ENCODE results near the gene MRTFA. TPM values are rescaled to one million over a fixed set of nuclear protein-coding genes. Genes with fewer than 3 reads are reported as not detected.

Gene MRTFA
- total and polyA plus RNA-seq, 9 of the 15 experiments (the other 6 are each of a cell fraction or from before 2014, with no cell fraction given): 0.84 to 21.1 (median 3.7) TPM

GRCh38 chr22:40636380-40637182 lies at the start of gene MRTFA (continued):
- TF ChIP-seq ATF3 (IDR thresholded peaks at IDR 0.05): peak; percentile 96
- TF ChIP-seq ATF3 (CRISPR knock-in tag; conservative IDR thresholded peaks at IDR 0.05): no peak
- TF ChIP-seq CTBP1 (IDR thresholded peaks at IDR 0.05; ENCODE audit: borderline replicate concordance): peak; percentile 33; the same call in 1 of the 2 replicates
- peak; percentile 56; the same call in 1 of the 2 replicates for TF ChIP-seq ZBTB7A (IDR thresholded peaks at IDR 0.05; ENCODE audit: borderline replicate concordance, control insufficient read depth, low read depth, low read length)
- no peak for TF ChIP-seq E2F4 (CRISPR knock-in tag; IDR thresholded peaks at IDR 0.05; ENCODE audit: low read depth)
- TF ChIP-seq ZBED1 (IDR thresholded peaks at IDR 0.05): no peak
- TF ChIP-seq TEAD4 (IDR thresholded peaks at IDR 0.05; ENCODE audit: low read length): no peak
- no peak for TF ChIP-seq TEAD4 (CRISPR knock-in tag; IDR thresholded peaks at IDR 0.05; ENCODE audit: borderline replicate concordance)
- TF ChIP-seq JUND (IDR thresholded peaks at IDR 0.05; ENCODE audit: borderline replicate concordance, low read depth, low read length): peak; percentile 95
- peak; percentile 87; the same call in 2 of the 3 replicates for TF ChIP-seq JUND (tag; IDR thresholded peaks at IDR 0.05; ENCODE audit: borderline replicate concordance, low read depth, low read length)
- peak; percentile 84 for TF ChIP-seq FOS (IDR thresholded peaks at IDR 0.05; ENCODE audit: extremely low read depth, insufficient read length)
- peak in 1 of 2 experiments; percentile 22; a peak in 1 of 4 replicates for TF ChIP-seq HDAC1 (IDR thresholded peaks at IDR 0.05)
- peak; percentile 81 for TF ChIP-seq ARID4B (CRISPR knock-in tag; IDR thresholded peaks at IDR 0.05)
- TF ChIP-seq SIX5 (IDR thresholded peaks at IDR 0.05; ENCODE audit: borderline replicate concordance in 1 of 2, insufficient read depth in 1 of 2, low read depth in 1 of 2, low read length in 2 of 2): no peak
